H1 (cell line): ENCODE data around the gene GIPC1. TPM values are rescaled to one million over a fixed set of nuclear protein-coding genes. Genes with fewer than 3 reads are reported as not detected.

Source experiments
- CTCF ChIA-PET: fragments of 300-600 bp; sonication (Branson Sonifier 250); formaldehyde crosslinking; loops from one replicate; lab custom pipeline; 2021; ENCODE audit not compliant: partially characterized antibody; lab: Charles Lee
- POLR2A ChIA-PET: fragments of 300-600 bp; sonication (Branson Sonifier 250); formaldehyde crosslinking; loops from one replicate; lab custom pipeline; 2021; ENCODE audit warnings: inconsistent platforms; ENCODE audit not compliant: partially characterized antibody; lab: Charles Lee
- DNase-seq, 2 experiments: peaks; one replicate each; pipeline versions ENCODE4 v3.0.0 to v3.0.0-alpha.2; 2010 to 2022; ENCODE audit warnings: low spot score in 2 of 2, low read depth in 1 of 2, mixed read lengths in 1 of 2
- FAIRE-seq: peaks from 2 replicates; lab custom pipeline; 2011; peaks lifted over from hg19 to GRCh38; lab: Jason Lieb, UNC
- H2AFZ ChIP-seq: 2 replicates; pipeline ENCODE4 v1.8.1; 2012; ENCODE audit warnings: low read length, inconsistent platforms
- H2AK5ac ChIP-seq: 2 replicates; pipeline ENCODE4 v1.6.1; 2013; ENCODE audit warnings: low read depth, low read length
- H2BK120ac ChIP-seq: replicated peaks from 2 replicates; pipeline ENCODE3; 2013; ENCODE audit warnings: low read depth, low read length, inconsistent platforms
- H2BK12ac ChIP-seq: 2 replicates; pipeline ENCODE4 v1.6.1; 2013; ENCODE audit warnings: low read depth, low read length
- H2BK15ac ChIP-seq: 2 replicates; pipeline ENCODE4 v1.6.1; 2013; ENCODE audit warnings: low read length
- H2BK20ac ChIP-seq: 2 replicates; pipeline ENCODE4 v1.6.1; 2013; ENCODE audit warnings: low read length
- H2BK5ac ChIP-seq: 2 replicates; pipeline ENCODE4 v1.6.1; 2013; ENCODE audit warnings: low read depth, low read length
- H3K14ac ChIP-seq: 2 replicates; pipeline ENCODE4 v1.6.1; 2013; ENCODE audit warnings: inconsistent platforms; ENCODE audit not compliant: insufficient read length
- H3K18ac ChIP-seq: 2 replicates; pipeline ENCODE4 v1.6.1; 2013; ENCODE audit warnings: low read length; ENCODE audit errors: extremely low read depth
- H3K23ac ChIP-seq: 2 replicates; pipeline ENCODE4 v1.6.1; 2013; ENCODE audit warnings: inconsistent platforms; ENCODE audit not compliant: insufficient read length
- H3K23me2 ChIP-seq: 2 replicates; pipeline ENCODE4 v1.6.1; 2013; ENCODE audit warnings: low read depth, low read length
- H3K27ac ChIP-seq: 2 replicates; pipeline ENCODE4 v1.6.1; 2011; ENCODE audit warnings: low read depth, low read length, inconsistent platforms
- H3K27me3 ChIP-seq, 4 experiments: replicated peaks in 1 of 4; 1 replicate in 1 of 4; 2 replicates in 3 of 4; pipeline versions ENCODE4 v1.6.1 to v1.8.1; 2011 to 2013; ENCODE audit warnings: low read length in 3 of 4, mild to moderate bottlenecking in 3 of 4, inconsistent platforms in 2 of 4, mixed read lengths in 2 of 4, moderate library complexity in 1 of 4; ENCODE audit not compliant: control insufficient read depth in 3 of 4, insufficient read depth in 3 of 4; ENCODE audit errors: extremely low read depth in 1 of 4
- H3K36me3 ChIP-seq, 4 experiments: 2 replicates each; pipeline versions ENCODE4 v1.6.1 to v1.8.1; 2011 to 2013; ENCODE audit warnings: mild to moderate bottlenecking in 4 of 4, low read length in 3 of 4, moderate library complexity in 2 of 4, control low read depth in 1 of 4, inconsistent platforms in 1 of 4; ENCODE audit not compliant: insufficient read depth in 4 of 4, control insufficient read depth in 2 of 4
- H3K4ac ChIP-seq: replicated peaks from 2 replicates; pipeline ENCODE3; 2013; ENCODE audit warnings: low read length, low read depth, mixed read lengths, inconsistent platforms; ENCODE audit not compliant: insufficient read length
- H3K4me1 ChIP-seq, 4 experiments: replicated peaks in 1 of 4; 1 replicate in 1 of 4; 2 replicates in 3 of 4; pipeline versions ENCODE4 v1.6.1 to v1.8.1; 2011 to 2013; ENCODE audit warnings: low read length in 3 of 4, inconsistent platforms in 2 of 4, mixed read lengths in 1 of 4; ENCODE audit not compliant: insufficient read depth in 4 of 4, control insufficient read depth in 3 of 4
- H3K4me2 ChIP-seq, 2 experiments: 2 replicates each; pipeline versions ENCODE4 v1.6.1 to v1.8.1; 2011 to 2013; ENCODE audit warnings: low read depth in 2 of 2, low read length in 2 of 2, control low read depth in 1 of 2, inconsistent platforms in 1 of 2, mild to moderate bottlenecking in 1 of 2; ENCODE audit not compliant: insufficient read depth in 1 of 2
- H3K4me3 ChIP-seq, 4 experiments: fragments of 200-600, 300-600 bp in 1 of 4; sonication (generic), shearing (Covaris generic), sonication (Bioruptor Twin) in 1 of 4; 2 replicates each; pipeline versions ENCODE4 v1.5.1 to v1.8.1; 2011 to 2016; ENCODE audit warnings: low read length in 4 of 4, low read depth in 3 of 4, control low read depth in 2 of 4, inconsistent platforms in 2 of 4, mild to moderate bottlenecking in 2 of 4, mixed read lengths in 1 of 4, moderate library complexity in 1 of 4; ENCODE audit not compliant: insufficient read depth in 2 of 4; ENCODE audit errors: extremely low read depth in 1 of 4
- H3K56ac ChIP-seq: replicated peaks from 2 replicates; pipeline ENCODE3; 2013; ENCODE audit warnings: low read depth, mild to moderate bottlenecking, mixed read lengths, low read length, inconsistent platforms; ENCODE audit not compliant: insufficient read length
- H3K79me1 ChIP-seq: 2 replicates; pipeline ENCODE4 v1.6.1; 2013; ENCODE audit warnings: low read depth, low read length, control low read depth
- H3K79me2 ChIP-seq, 2 experiments: 2 replicates each; pipeline versions ENCODE4 v1.6.1 to v1.8.1; 2012 to 2013; ENCODE audit warnings: low read length in 2 of 2, mild to moderate bottlenecking in 2 of 2, inconsistent platforms in 1 of 2; ENCODE audit not compliant: insufficient read depth in 2 of 2, control insufficient read depth in 1 of 2
- H3K9ac ChIP-seq, 4 experiments: replicated peaks in 1 of 4; 1 replicate in 1 of 4; 2 replicates in 3 of 4; pipeline versions ENCODE4 v1.6.1 to v1.8.1; 2011 to 2013; ENCODE audit warnings: low read depth in 3 of 4, low read length in 3 of 4, control low read depth in 2 of 4, mild to moderate bottlenecking in 2 of 4, moderate library complexity in 2 of 4, inconsistent platforms in 1 of 4; ENCODE audit errors: extremely low read depth in 1 of 4
- H3K9me3 ChIP-seq, 2 experiments: 2 replicates each; pipeline versions ENCODE4 v1.6.1 to v1.8.1; 2012 to 2013; ENCODE audit warnings: mild to moderate bottlenecking in 2 of 2, moderate library complexity in 2 of 2, control low read depth in 1 of 2, inconsistent platforms in 1 of 2, low read depth in 1 of 2, low read length in 1 of 2, mixed read lengths in 1 of 2; ENCODE audit not compliant: insufficient read depth in 2 of 2
- H4K20me1 ChIP-seq, 2 experiments: replicated peaks in 1 of 2; 2 replicates each; pipeline versions ENCODE3 to v1.8.1; 2011 to 2013; ENCODE audit warnings: inconsistent platforms in 2 of 2, low read length in 2 of 2, mild to moderate bottlenecking in 1 of 2; ENCODE audit not compliant: insufficient read depth in 2 of 2, control insufficient read depth in 1 of 2
- H4K5ac ChIP-seq: 2 replicates; pipeline ENCODE4 v1.6.1; 2013; ENCODE audit warnings: low read length, low read depth, mixed read lengths, inconsistent platforms; ENCODE audit not compliant: insufficient read length
- H4K8ac ChIP-seq: 2 replicates; pipeline ENCODE4 v1.8.0; 2013; ENCODE audit warnings: mild to moderate bottlenecking, moderate library complexity, low read length, inconsistent platforms; ENCODE audit not compliant: insufficient read depth; ENCODE audit errors: extremely low read depth
- H4K91ac ChIP-seq: replicated peaks from 2 replicates; pipeline ENCODE3; 2013; ENCODE audit warnings: low read length, mixed read lengths, inconsistent platforms; ENCODE audit not compliant: insufficient read length
- BCL11A ChIP-seq, 2 experiments: IDR thresholded peaks; one replicate each; pipeline ENCODE4 v1.6.1; 2011; ENCODE audit warnings: low read depth in 2 of 2, low read length in 2 of 2, mild to moderate bottlenecking in 2 of 2
- EGR1 ChIP-seq: IDR thresholded peaks from 2 replicates; pipeline ENCODE4 v1.6.1; 2011; ENCODE audit warnings: low read depth, low read length, borderline replicate concordance
- EP300 ChIP-seq, 2 experiments: IDR thresholded peaks; 1 replicate in 1 of 2; 2 replicates in 1 of 2; pipeline ENCODE4 v1.6.1; 2011 to 2012; ENCODE audit warnings: low read depth in 2 of 2, low read length in 2 of 2, mild to moderate bottlenecking in 2 of 2, borderline replicate concordance in 1 of 2, inconsistent platforms in 1 of 2, moderate library complexity in 1 of 2
- FOSL1 ChIP-seq: IDR thresholded peaks from 2 replicates; pipeline ENCODE4 v1.6.1; 2011; ENCODE audit warnings: mild to moderate bottlenecking, low read depth, low read length, moderate library complexity; ENCODE audit not compliant: insufficient read depth
- HDAC2 ChIP-seq, 2 experiments: fragments of 300-600 bp in 1 of 2; sonication (generic) in 1 of 2; IDR thresholded peaks; 2 replicates each; pipeline ENCODE4 v1.6.1; 2011 to 2012; ENCODE audit warnings: low read depth in 2 of 2, low read length in 2 of 2, mild to moderate bottlenecking in 2 of 2, moderate library complexity in 2 of 2, borderline replicate concordance in 1 of 2, inconsistent platforms in 1 of 2
- NRF1 ChIP-seq: IDR thresholded peaks from 2 replicates; pipeline ENCODE4 v1.6.1; 2011; ENCODE audit warnings: mild to moderate bottlenecking, low read depth, low read length, improper control_type of control experiment
- SAP30 ChIP-seq: fragments of 300-600 bp; sonication (generic); IDR thresholded peaks from 2 replicates; pipeline ENCODE4 v1.7.1; 2012; ENCODE audit warnings: low read length, moderate library complexity, mild to moderate bottlenecking, inconsistent platforms; ENCODE audit not compliant: insufficient read depth, insufficient replicate concordance
- SP2 ChIP-seq: IDR thresholded peaks from 2 replicates; pipeline ENCODE4 v1.6.1; 2012; ENCODE audit warnings: mild to moderate bottlenecking, low read length, inconsistent platforms
- SUZ12 ChIP-seq: fragments of 200-600 bp; sonication (generic); IDR thresholded peaks from 2 replicates; pipeline ENCODE4 v1.6.1; 2012; ENCODE audit warnings: mild to moderate bottlenecking, inconsistent platforms, low read length, moderate library complexity, mixed read lengths
- TAF1 ChIP-seq: IDR thresholded peaks from 2 replicates; pipeline ENCODE4 v1.6.1; 2011; ENCODE audit warnings: mild to moderate bottlenecking, low read depth, low read length
- TBP ChIP-seq: IDR thresholded peaks from 2 replicates; pipeline ENCODE4 v1.6.1; 2011; ENCODE audit warnings: low read depth, low read length, improper control_type of control experiment
- TCF12 ChIP-seq: IDR thresholded peaks from 2 replicates; pipeline ENCODE4 v1.6.1; 2011; ENCODE audit warnings: low read depth, mild to moderate bottlenecking, low read length
- WGBS, 2 experiments: shearing (Covaris generic) in 1 of 2; methylation state at CpG; one replicate each; pipeline versions ENCODE4 v1.1.6 to v1.1.7; 2013 to 2015; ENCODE audit warnings: low lambda C conversion rate in 2 of 2, mixed read lengths in 2 of 2, inconsistent platforms in 1 of 2, low coverage in 1 of 2, missing lambda C conversion rate in 1 of 2; ENCODE audit not compliant: insufficient replicate concordance in 2 of 2, insufficient coverage in 1 of 2, insufficient read length in 1 of 2; ENCODE audit errors: extremely low coverage in 1 of 2, missing lambda C conversion rate in 1 of 2; 5-methylcytosine and 5-hydroxymethylcytosine counted together
- polyA plus RNA-seq, 7 experiments: library from polyadenylated mRNA; depleted of rRNA in 3 of 7; stranded (reverse) in 5 of 7; unstranded in 2 of 7; fragments of >200 nt in 5 of 7; fragments of 200-250 nt in 2 of 7; gene quantifications; 1 replicate in 5 of 7; 2 replicates in 1 of 7; 4 replicates in 1 of 7; pipeline versions ENCODE4 v1.2.1 to v1.2.3, GENCODE V29; 2011 to 2013; ENCODE audit warnings: missing spikeins in 2 of 7, mixed read lengths in 2 of 7
- total RNA-seq: library from RNA; stranded (reverse); fragmentation: NEBNext Ultra II Directional; extraction: Animal tissue kit (Norgen Biotek cat#: 25700); gene quantifications from 2 replicates; pipeline ENCODE4 v1.2.1, GENCODE V29; 2021

The GIPC1 gene
- total and polyA plus RNA-seq, 2 of the 8 experiments (the other 6 are each of a cell fraction or from before 2014, with no cell fraction given): 65.6 to 72.0 TPM

DNA sequence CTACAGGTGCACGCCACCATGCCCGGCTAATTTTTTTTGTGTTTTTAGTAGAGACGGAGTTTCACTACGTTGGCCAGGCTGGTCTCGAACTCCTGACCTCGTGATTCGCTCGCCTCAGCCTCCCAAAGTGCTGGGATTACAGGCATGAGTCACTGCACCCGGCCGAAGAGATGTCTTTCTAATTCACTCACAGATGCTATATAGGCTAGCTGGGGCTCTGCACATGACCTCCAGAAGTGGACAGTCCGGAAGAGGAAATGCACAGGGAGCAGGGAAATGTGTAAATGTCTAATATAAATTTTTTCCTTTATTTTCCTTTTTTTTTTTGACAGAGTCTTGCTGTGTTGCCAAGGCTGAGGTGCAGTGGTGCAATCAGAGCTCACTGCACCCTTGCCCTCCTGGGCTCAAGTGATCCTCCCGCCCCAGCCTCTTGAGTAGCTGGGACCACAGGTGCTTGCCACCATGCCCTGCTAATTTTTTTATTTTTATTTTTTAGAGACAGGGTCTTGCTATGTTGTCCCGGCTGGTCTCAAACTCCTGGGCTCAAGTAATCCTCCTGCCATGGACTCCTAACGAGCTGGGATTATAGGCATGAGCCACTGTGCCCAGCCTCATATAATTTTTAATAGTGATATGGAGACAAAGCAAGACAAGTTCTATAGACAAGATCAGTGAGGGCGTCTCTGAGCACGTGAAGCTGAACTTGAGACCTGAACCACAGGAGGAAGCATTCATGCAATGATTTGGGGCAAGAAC lies 8.4 kb downstream of the GIPC1 start:
- H2BK12ac ChIP-seq: no peak overlapping the region
- ChIA-PET CTCF (interaction anchor here (0.8 to 6.4 kb wide), 6 partner anchors 8 to 70 kb away, joined by 3 to 34 read pairs (median 5); no protein-coding TSS in a partner anchor), POLR2A (interaction anchor here (1.5 kb wide), 1 partner anchor 9 kb away, joined by 4 read pairs; no protein-coding TSS in a partner anchor)
- H3K79me2 ChIP-seq: no peaks in the 10 kb centered on the region
- no peaks in the 10 kb centered on the region for H3K9me3 ChIP-seq
- no peak for DNase-seq
- no peak overlapping the region for H3K4me2 ChIP-seq
- H3K4me1 ChIP-seq: no peaks in the 10 kb centered on the region; a peak in 2 of 7 replicates
- no peak overlapping the region for H4K91ac ChIP-seq
- H3K14ac ChIP-seq: no peak overlapping the region
- no peak overlapping the region for H2BK120ac ChIP-seq
- no peak overlapping the region for H2BK15ac ChIP-seq
- no peak overlapping the region for H2BK20ac ChIP-seq
- no peak overlapping the region for H3K23ac ChIP-seq
- H3K36me3 ChIP-seq: peaks cover 0 to 14% (median 3%) of the 10 kb centered on the region in 4 experiments; a peak in 5 of 8 replicates
- H3K4me3 ChIP-seq: no peak overlapping the region
- H3K27ac ChIP-seq: no peak overlapping the region
- H3K56ac ChIP-seq: no peak overlapping the region
- no peak overlapping the region for H4K8ac ChIP-seq
- no peak overlapping the region for H2BK5ac ChIP-seq
- no peaks in the 10 kb centered on the region for H3K23me2 ChIP-seq
- no peak overlapping the region for H3K4ac ChIP-seq
- TF ChIP-seq EGR1: no peak
- TF ChIP-seq TCF12: no peak
- no peak for TF ChIP-seq BCL11A (IDR thresholded peaks at IDR 0.05; ENCODE audit: low read depth in 2 of 2, low read length in 2 of 2)
- TF ChIP-seq EP300 (IDR thresholded peaks at IDR 0.05; ENCODE audit: borderline replicate concordance in 1 of 2, low read depth in 2 of 2, low read length in 2 of 2): no peak
- TF ChIP-seq SAP30: no peak
- no peak for TF ChIP-seq HDAC2 (IDR thresholded peaks at IDR 0.05; ENCODE audit: borderline replicate concordance in 1 of 2, low read depth in 2 of 2, low read length in 2 of 2)
- TF ChIP-seq FOSL1: no peak
- TF ChIP-seq TBP: no peak
- TF ChIP-seq SUZ12: no peak
- no peak for TF ChIP-seq TAF1
- no peak for TF ChIP-seq NRF1
- TF ChIP-seq SP2: no peak
- H3K27me3 ChIP-seq: no peaks in the 10 kb centered on the region
- no peak overlapping the region for H2AFZ ChIP-seq
- FAIRE-seq: no peak
- no peak overlapping the region for H2AK5ac ChIP-seq
- peaks cover 0 to 5% of the 10 kb centered on the region in 2 experiments for H4K20me1 ChIP-seq
- H4K5ac ChIP-seq: no peak overlapping the region
- H3K18ac ChIP-seq: no peak overlapping the region
- H3K9ac ChIP-seq: no peak overlapping the region
- 90% methylated on average over 16 of the region's 16 CpGs; no CpG with 5 or more reads in 1 of the 2 experiments for WGBS, 2 experiments
- no peaks in the 10 kb centered on the region for H3K79me1 ChIP-seq
